B cell (primary cell): ENCODE data around the gene P2RX3. TPM values are rescaled to one million over a fixed set of nuclear protein-coding genes. Genes with fewer than 3 reads are reported as not detected.

Source experiments
- ATAC-seq: fragments of 200-7000 bp; cut with Tn5 transposase; one replicate; pipeline ENCODE4 v1.10.0; 2021; ENCODE audit warnings: low read depth, mild to moderate bottlenecking, moderate number of reproducible peaks, moderate library complexity
- CTCF ChIA-PET: fragments of 350-600 bp; sonication (Branson Sonifier 250); formaldehyde crosslinking; loops from one replicate; lab custom pipeline; 2021; ENCODE audit warnings: antibody characterized with exemption, inconsistent platforms; lab: Charles Lee
- POLR2A ChIA-PET: fragments of 350-600 bp; sonication (Branson Sonifier 250); formaldehyde crosslinking; loops from one replicate; lab custom pipeline; 2021; ENCODE audit warnings: antibody characterized with exemption; lab: Charles Lee
- DNase-seq: peaks from one replicate; pipeline ENCODE4 v3.0.0; 2013
- H2AFZ ChIP-seq: 2 replicates; pipeline ENCODE4 v1.6.1; 2012; ENCODE audit warnings: mild to moderate bottlenecking, low read depth, low read length; ENCODE audit not compliant: insufficient read depth, poor library complexity, severe bottlenecking
- H3K27ac ChIP-seq, 2 donors: 1 replicate in 1 of 2; 2 replicates in 1 of 2; pipeline ENCODE4 v1.5.1; 2012 to 2013; ENCODE audit warnings: low read length in 2 of 2, mild to moderate bottlenecking in 2 of 2, moderate library complexity in 1 of 2
- H3K27me3 ChIP-seq, 4 experiments: fragments of 200-600 bp in 1 of 4; sonication (generic) in 1 of 4; replicated peaks in 1 of 4; 1 replicate in 2 of 4; 2 replicates in 2 of 4; pipeline versions ENCODE4 v1.6.1 to v1.7.0; 2013 to 2016; ENCODE audit warnings: low read length in 3 of 4, mild to moderate bottlenecking in 2 of 4, mixed read lengths in 1 of 4, moderate library complexity in 1 of 4; ENCODE audit not compliant: insufficient read depth in 4 of 4, control insufficient read depth in 3 of 4; ENCODE audit errors: control extremely low read depth in 1 of 4
- H3K36me3 ChIP-seq, 2 experiments: replicated peaks in 1 of 2; 1 replicate in 1 of 2; 2 replicates in 1 of 2; pipeline versions ENCODE4 v1.6.1 to v1.7.1; 2013; ENCODE audit warnings: low read length in 1 of 2; ENCODE audit not compliant: insufficient read depth in 2 of 2, control insufficient read depth in 1 of 2; ENCODE audit errors: control extremely low read depth in 1 of 2, extremely low read depth in 1 of 2
- H3K4me1 ChIP-seq, 2 donors: fragments of 200-600 bp in 1 of 2; sonication (generic) in 1 of 2; 1 replicate in 1 of 2; 2 replicates in 1 of 2; pipeline versions ENCODE4 v1.5.1 to v1.6.1; 2013 to 2017; ENCODE audit warnings: low read length in 2 of 2; ENCODE audit not compliant: control insufficient read depth in 2 of 2, insufficient read depth in 2 of 2
- H3K4me2 ChIP-seq: replicated peaks from 2 replicates; pipeline ENCODE3; 2012; ENCODE audit warnings: mild to moderate bottlenecking, low read depth, low read length; ENCODE audit not compliant: poor library complexity, severe bottlenecking
- H3K4me3 ChIP-seq, 5 experiments: fragments of 200-600 bp in 1 of 5; sonication (generic) in 1 of 5; 1 replicate in 3 of 5; 2 replicates in 2 of 5; pipeline versions ENCODE4 v1.5.1 to v1.7.0; 2011 to 2016; ENCODE audit warnings: low read length in 4 of 5, mild to moderate bottlenecking in 4 of 5, low read depth in 2 of 5, control low read depth in 1 of 5, moderate library complexity in 1 of 5; ENCODE audit not compliant: insufficient read depth in 1 of 5; ENCODE audit errors: control extremely low read depth in 1 of 5, extremely low read depth in 1 of 5
- H3K79me2 ChIP-seq: fragments of 200-600 bp; sonication (generic); one replicate; pipeline ENCODE4 v1.6.0; 2016; ENCODE audit warnings: low read length; ENCODE audit not compliant: control insufficient read depth, insufficient read depth
- H3K9ac ChIP-seq: fragments of 200-600 bp; sonication (generic); 2 replicates; pipeline ENCODE4 v1.6.1; 2017; ENCODE audit warnings: mild to moderate bottlenecking, low read length, moderate library complexity
- H3K9me3 ChIP-seq, 3 donors: one replicate each; pipeline versions ENCODE4 v1.6.1 to v1.7.1; 2013; ENCODE audit warnings: low read length in 2 of 3; ENCODE audit not compliant: control insufficient read depth in 2 of 3, insufficient read depth in 1 of 3; ENCODE audit errors: control extremely low read depth in 1 of 3
- H4K20me1 ChIP-seq: 2 replicates; pipeline ENCODE4 v1.6.0; 2012; ENCODE audit warnings: mild to moderate bottlenecking, low read length; ENCODE audit not compliant: insufficient read depth, control insufficient read depth, poor library complexity, severe bottlenecking
- H3K27ac Mint-ChIP-seq: one replicate; pipeline ENCODE4 v1.8.0; 2021; ENCODE audit warnings: mixed read lengths
- H3K27me3 Mint-ChIP-seq: one replicate; pipeline ENCODE4 v1.8.0; 2021; ENCODE audit warnings: mixed read lengths
- H3K4me1 Mint-ChIP-seq: one replicate; pipeline ENCODE4 v1.8.0; 2021; ENCODE audit warnings: mixed read lengths
- H3K4me3 Mint-ChIP-seq: one replicate; pipeline ENCODE4 v1.8.0; 2021; ENCODE audit warnings: mixed read lengths
- H3K9me3 Mint-ChIP-seq: one replicate; pipeline ENCODE4 v1.8.0; 2022; ENCODE audit warnings: mixed read lengths; ENCODE audit not compliant: insufficient read depth
- CTCF ChIP-seq: fragments of 200-600 bp; IDR thresholded peaks from one replicate; pipeline ENCODE4 v1.8.0; 2022; ENCODE audit warnings: antibody characterized with exemption, mild to moderate bottlenecking
- EZH2 ChIP-seq: IDR thresholded peaks from 2 replicates; pipeline ENCODE4 v1.6.1; 2012; ENCODE audit warnings: borderline replicate concordance, low read depth, mild to moderate bottlenecking, moderate library complexity, low read length; ENCODE audit not compliant: insufficient read depth, poor library complexity, severe bottlenecking
- WGBS: methylation state at CpG from one replicate; pipeline ENCODE4 v1.1.5; 2013; ENCODE audit warnings: missing lambda C conversion rate; ENCODE audit not compliant: insufficient coverage; 5-methylcytosine and 5-hydroxymethylcytosine counted together
- intact Hi-C: fragments of 100-400 bp; cut with micrococcal nuclease; formaldehyde crosslinking; loops from one replicate; pipeline ENCODE4 v1.10.0; 2022
- polyA plus RNA-seq: library from polyadenylated mRNA; depleted of rRNA; stranded (reverse); fragments of >200 nt; gene quantifications from 2 replicates; pipeline ENCODE4 v1.2.3, GENCODE V29; 2012
- total RNA-seq, 2 donors: library from RNA; stranded (reverse); fragments of 120-200 nt in 1 of 2; gene quantifications; 1 replicate in 1 of 2; 2 replicates in 1 of 2; pipeline versions ENCODE4 v1.2.3 to v1.2.4, GENCODE V29; 2013 to 2022

The P2RX3 gene
- total and polyA plus RNA-seq, 2 donors (not counting 1 experiment from before 2014, with no cell fraction given) = not detected

GRCh38 chr11:57408771-57409170 lies 70.6 kb downstream of the P2RX3 start:
- POLR2A ChIA-PET = no interaction called here

More at GRCh38 chr11:57408771-57409170, 70.6 kb downstream of the P2RX3 start:
- CTCF ChIA-PET = no interaction called here
- H3K4me2 ChIP-seq = no peak overlapping the region
- no peaks in the 10 kb centered on the region for H4K20me1 ChIP-seq
- no peak overlapping the region for H3K4me3 ChIP-seq
- H3K9ac ChIP-seq = no peak overlapping the region
- no peak overlapping the region for H3K4me3 Mint-ChIP-seq
- H3K27ac Mint-ChIP-seq = no peak overlapping the region
- intact Hi-C loops = no loop called here
- no peak for TF ChIP-seq CTCF
- no peak for TF ChIP-seq EZH2
- H3K27me3 Mint-ChIP-seq = no peaks in the 10 kb centered on the region
- H3K79me2 ChIP-seq = no peaks in the 10 kb centered on the region
- peaks cover 8% of the 10 kb centered on the region for H3K4me1 Mint-ChIP-seq
- no peak overlapping the region for H2AFZ ChIP-seq
- H3K9me3 Mint-ChIP-seq = no peaks in the 10 kb centered on the region
- no peak for DNase-seq
- peaks cover 2 to 12% of the 10 kb centered on the region in 2 experiments for H3K36me3 ChIP-seq
- no peak overlapping the region for H3K27ac ChIP-seq
- peaks cover 0 to under 1% (median 0%) of the 10 kb centered on the region in 3 donors for H3K9me3 ChIP-seq
- no peaks in the 10 kb centered on the region for H3K4me1 ChIP-seq
- no peaks in the 10 kb centered on the region for H3K27me3 ChIP-seq
- WGBS = 23% methylated on average over 2 of the region's 2 CpGs
- ATAC-seq = no peak
